ENCODE results near the gene MTX1. TPM values are rescaled to one million over a fixed set of nuclear protein-coding genes. Genes with fewer than 3 reads are reported as not detected.
A peak's percentile ranks its signal among the peaks of the same experiment; 100 is the strongest.

The MTX1 gene
- total and polyA plus RNA-seq, 2 of the 4 experiments (the other 2 are of a cell fraction): 67.2 to 73.7 TPM

GRCh38 chr1:155226188-155226909 is 17.9 kb downstream of the MTX1 start:
- H3K4me2 ChIP-seq (ENCODE audit: low read depth, low read length): peak overlapping the region; percentile 82
- H3K4ac ChIP-seq (ENCODE audit: low read depth, low read length): peak overlapping the region; percentile 94
- H2BK5ac ChIP-seq (ENCODE audit: low read depth, low read length, poor library complexity, severe bottlenecking): peak overlapping the region; percentile 81
- no peaks in the 10 kb centered on the region for H3K27me3 ChIP-seq (ENCODE audit: control insufficient read depth, insufficient read depth, low read length)
- in situ Hi-C loops (cut with MboI; ENCODE audit: low sequenced_read_pairs): no loop called here
- H3K27ac ChIP-seq (ENCODE audit: insufficient read depth, low read length): peak overlapping the region; percentile 90
- H4K8ac ChIP-seq (ENCODE audit: low read depth in 2 of 2, low read length in 2 of 2): peak overlapping the region; percentile 70 to 91
- peak overlapping the region; percentile 96 for H3K23ac ChIP-seq (ENCODE audit: low read depth, low read length)
- H3K9me3 ChIP-seq (ENCODE audit: control insufficient read depth, insufficient read depth, low read length): no peaks in the 10 kb centered on the region
- WGBS, 2 experiments (ENCODE audit: extremely low coverage in 2 of 2, insufficient read length in 1 of 2): 0% methylated on average over 6 of the region's 7 CpGs; no CpG with 5 or more reads in 1 of the 2 experiments
- H2AK5ac ChIP-seq (ENCODE audit: low read depth, low read length): peak overlapping the region; percentile 97
- peak overlapping the region; percentile 85 for H4K91ac ChIP-seq (ENCODE audit: insufficient read depth, low read depth, low read length)
- peak overlapping the region; percentile 92 for H2BK120ac ChIP-seq (ENCODE audit: low read depth, low read length)
- H3K9ac ChIP-seq (ENCODE audit: low read depth, low read length): peak overlapping the region; percentile 88
- H3K36me3 ChIP-seq (ENCODE audit: control insufficient read depth, insufficient read depth, low read length): no peaks in the 10 kb centered on the region; the same call in 1 of the 2 replicates
- peak overlapping the region; percentile 85 for H2AFZ ChIP-seq (replicated peaks; ENCODE audit: low read length, poor library complexity)
- dilution Hi-C loops (cut with HindIII; ENCODE audit: low sequenced_read_pairs, unreplicated experiment): no loop called here
- peak overlapping the region; percentile 92 for H3K14ac ChIP-seq (replicated peaks; ENCODE audit: low read depth, low read length)
- BruUV-seq (replicated peaks): TSS peak; percentile 62
- peak overlapping the region; percentile 5; the same call in 1 of the 2 replicates for H2BK20ac ChIP-seq (ENCODE audit: low read depth, low read length)
- peak overlapping the region; percentile 10 for H3K18ac ChIP-seq (ENCODE audit: low read depth, low read length)
- DNase-seq (peak; percentile 72), ATAC-seq (ENCODE audit: low read depth) (peak; percentile 21)
- peaks cover 17% of the 10 kb centered on the region for H3K4me1 ChIP-seq (ENCODE audit: control insufficient read depth, insufficient read depth, low read length)
- peaks cover 3% of the 10 kb centered on the region; the same call in 1 of the 2 replicates for H4K20me1 ChIP-seq (ENCODE audit: insufficient read depth, low read length)
- H3K4me3 ChIP-seq (ENCODE audit: insufficient read depth, low read depth, low read length): peak overlapping the region; percentile 49
- peak overlapping the region; percentile 40; the same call in 1 of the 2 replicates for H4K5ac ChIP-seq (ENCODE audit: low read depth, low read length)
- intact Hi-C loops (cut with micrococcal nuclease): loop anchor here (1.0 kb wide), 2 partner anchors 19 to 50 kb away; partner anchors contain the start of gene THBS3
- peak overlapping the region; percentile 89 for H3K56ac ChIP-seq (ENCODE audit: extremely low read depth, insufficient read depth, low read length)
- ChIA-PET CTCF (interaction anchor here (1.3 to 4.8 kb wide), 3 partner anchors 20 to 32 kb away, joined by 4 to 18 read pairs (median 5); no protein-coding TSS in a partner anchor), POLR2A (ENCODE audit: unreplicated experiment) (no interaction called here)
- peak overlapping the region; percentile 97 for H2AK9ac ChIP-seq (replicated peaks; ENCODE audit: low read depth, low read length, poor library complexity)
- H3K79me1 ChIP-seq (ENCODE audit: low read depth in 1 of 2, low read length in 2 of 2): peaks cover 18 to 40% of the 10 kb centered on the region in 2 experiments
- H3K9me1 ChIP-seq (ENCODE audit: insufficient read depth, low read length): peaks cover 17% of the 10 kb centered on the region
- H2BK15ac ChIP-seq (ENCODE audit: low read depth, low read length): peak overlapping the region; percentile 91; the same call in 2 of the 3 replicates
- no peak for TF ChIP-seq MAZ (IDR thresholded peaks at IDR 0.05; ENCODE audit: borderline replicate concordance, low read depth, low read length)
- TF ChIP-seq SMC3 (IDR thresholded peaks at IDR 0.05; ENCODE audit: low read depth, low read length): peak; percentile 24
- no peak for TF ChIP-seq RCOR1 (IDR thresholded peaks at IDR 0.05; ENCODE audit: insufficient replicate concordance, low read length)
- TF ChIP-seq NFE2L2 (IDR thresholded peaks at IDR 0.05; ENCODE audit: low read depth, low read length): no peak
- TF ChIP-seq POLR2A (IDR thresholded peaks at IDR 0.05; ENCODE audit: low read depth, low read length): no peak
- no peak for TF ChIP-seq CEBPB (IDR thresholded peaks at IDR 0.05; ENCODE audit: low read depth, low read length)
- TF ChIP-seq, protein P1, sequence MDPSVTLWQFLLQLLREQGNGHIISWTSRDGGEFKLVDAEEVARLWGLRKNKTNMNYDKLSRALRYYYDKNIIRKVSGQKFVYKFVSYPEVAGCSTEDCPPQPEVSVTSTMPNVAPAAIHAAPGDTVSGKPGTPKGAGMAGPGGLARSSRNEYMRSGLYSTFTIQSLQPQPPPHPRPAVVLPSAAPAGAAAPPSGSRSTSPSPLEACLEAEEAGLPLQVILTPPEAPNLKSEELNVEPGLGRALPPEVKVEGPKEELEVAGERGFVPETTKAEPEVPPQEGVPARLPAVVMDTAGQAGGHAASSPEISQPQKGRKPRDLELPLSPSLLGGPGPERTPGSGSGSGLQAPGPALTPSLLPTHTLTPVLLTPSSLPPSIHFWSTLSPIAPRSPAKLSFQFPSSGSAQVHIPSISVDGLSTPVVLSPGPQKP (IDR thresholded peaks at IDR 0.05; ENCODE audit: borderline replicate concordance, low read depth, low read length): no peak
- TF ChIP-seq BHLHE40 (IDR thresholded peaks at IDR 0.05; ENCODE audit: low read depth, low read length): 0 out of 2 replicates have a peak, but pooled peaks have one; percentile 2
- TF ChIP-seq, protein P2, sequence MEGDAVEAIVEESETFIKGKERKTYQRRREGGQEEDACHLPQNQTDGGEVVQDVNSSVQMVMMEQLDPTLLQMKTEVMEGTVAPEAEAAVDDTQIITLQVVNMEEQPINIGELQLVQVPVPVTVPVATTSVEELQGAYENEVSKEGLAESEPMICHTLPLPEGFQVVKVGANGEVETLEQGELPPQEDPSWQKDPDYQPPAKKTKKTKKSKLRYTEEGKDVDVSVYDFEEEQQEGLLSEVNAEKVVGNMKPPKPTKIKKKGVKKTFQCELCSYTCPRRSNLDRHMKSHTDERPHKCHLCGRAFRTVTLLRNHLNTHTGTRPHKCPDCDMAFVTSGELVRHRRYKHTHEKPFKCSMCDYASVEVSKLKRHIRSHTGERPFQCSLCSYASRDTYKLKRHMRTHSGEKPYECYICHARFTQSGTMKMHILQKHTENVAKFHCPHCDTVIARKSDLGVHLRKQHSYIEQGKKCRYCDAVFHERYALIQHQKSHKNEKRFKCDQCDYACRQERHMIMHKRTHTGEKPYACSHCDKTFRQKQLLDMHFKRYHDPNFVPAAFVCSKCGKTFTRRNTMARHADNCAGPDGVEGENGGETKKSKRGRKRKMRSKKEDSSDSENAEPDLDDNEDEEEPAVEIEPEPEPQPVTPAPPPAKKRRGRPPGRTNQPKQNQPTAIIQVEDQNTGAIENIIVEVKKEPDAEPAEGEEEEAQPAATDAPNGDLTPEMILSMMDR (conservative IDR thresholded peaks at IDR 0.05; ENCODE audit: low read depth, low read length): peak; percentile 63
- no peak for TF ChIP-seq FOS (IDR thresholded peaks at IDR 0.05; ENCODE audit: low read depth, low read length)
- no peak for TF ChIP-seq CHD1 (IDR thresholded peaks at IDR 0.05; ENCODE audit: low read depth, low read length)
- no peak for TF ChIP-seq USF2 (IDR thresholded peaks at IDR 0.05; ENCODE audit: low read depth, low read length)
- TF ChIP-seq RAD21 (IDR thresholded peaks at IDR 0.05; ENCODE audit: low read length): peak; percentile 61
- TF ChIP-seq RFX5 (IDR thresholded peaks at IDR 0.05; ENCODE audit: low read depth, low read length): no peak
